Bronchial epithelial cell (primary cell): ENCODE measurements around the gene CSPG5. TPM values are rescaled to one million over a fixed set of nuclear protein-coding genes. Genes with fewer than 3 reads are reported as not detected.
A peak's percentile ranks its signal among the peaks of the same experiment; 100 is the strongest.

Experiments used
- DNase-seq: peaks from one replicate; pipeline ENCODE4 v3.0.0-alpha.2; 2010; ENCODE audit warnings: low read depth
- FAIRE-seq: peaks from 2 replicates; lab custom pipeline; 2011; peaks lifted over from hg19 to GRCh38; lab: Jason Lieb, UNC
- H3K27me3 ChIP-seq: 2 replicates; pipeline ENCODE4 v1.5.1; 2011; ENCODE audit warnings: low read length; ENCODE audit not compliant: control insufficient read depth, insufficient read depth
- H3K36me3 ChIP-seq: 2 replicates; pipeline ENCODE4 v1.5.1; 2011; ENCODE audit warnings: low read length; ENCODE audit not compliant: control insufficient read depth, insufficient read depth
- H3K4me3 ChIP-seq: 2 replicates; pipeline ENCODE4 v1.5.1; 2011; ENCODE audit warnings: mild to moderate bottlenecking, low read depth, low read length, control low read depth
- CTCF ChIP-seq: IDR thresholded peaks from 2 replicates; pipeline ENCODE4 v1.5.1; 2011; ENCODE audit warnings: mild to moderate bottlenecking, moderate library complexity, low read length, control low read depth, inconsistent platforms; ENCODE audit not compliant: insufficient read depth, severe bottlenecking
- total RNA-seq: library from RNA; depleted of rRNA; stranded (reverse); fragments of >200 nt; gene quantifications from 2 replicates; pipeline ENCODE4 v1.2.1, GENCODE V29; 2014

CSPG5 gene
- total RNA-seq, 1 donor from 2014 or later, result 0.26 TPM

DNA sequence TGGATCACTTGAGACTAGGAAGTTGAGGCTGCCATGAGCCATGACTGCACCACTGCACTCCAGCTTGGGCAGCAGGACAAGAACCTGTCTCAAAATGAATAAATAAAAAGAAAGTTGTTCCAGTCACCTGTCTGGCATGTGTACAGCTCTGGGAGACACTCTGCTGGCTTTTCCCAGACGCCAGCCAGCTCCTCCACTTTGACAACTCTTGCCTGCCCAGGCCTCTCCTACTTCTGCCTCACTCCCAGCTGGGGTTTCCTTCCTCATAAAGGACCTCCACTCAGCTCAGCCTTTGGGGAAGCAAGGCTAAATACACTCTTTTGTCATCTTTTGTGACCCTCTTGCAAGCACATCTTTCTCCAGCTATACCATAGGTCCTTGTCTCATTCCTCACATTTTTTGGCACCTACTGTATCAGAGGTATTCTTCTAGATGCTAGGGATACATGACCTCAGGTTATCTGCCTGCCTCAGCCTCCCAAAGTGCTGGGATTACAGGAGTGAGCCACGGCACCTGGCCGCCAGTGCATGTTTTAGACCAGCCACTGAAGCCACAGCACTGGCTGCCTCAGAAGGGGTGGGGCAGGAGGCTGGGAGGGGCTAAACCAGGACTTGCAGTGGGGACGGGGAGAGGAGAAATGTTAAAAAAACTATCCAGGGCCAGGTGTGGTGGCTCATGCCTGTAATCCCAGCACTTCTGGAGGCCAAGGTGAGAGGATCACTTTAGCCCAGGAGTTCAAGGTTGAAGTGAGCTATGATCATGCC is 55.2 kb downstream of the CSPG5 start:
- FAIRE-seq, result no peak

GRCh38 chr3:47522082-47522987 is 56.3 kb downstream of the CSPG5 start:
- no peaks in the 10 kb centered on the region for H3K27me3 ChIP-seq
- peak; percentile 95 for TF ChIP-seq CTCF
- DNase-seq (peak; percentile 74), FAIRE-seq (peak; percentile 88)
- no peak overlapping the region for H3K4me3 ChIP-seq
- no peaks in the 10 kb centered on the region for H3K36me3 ChIP-seq

More for the DNA sequence above, 55.2 kb downstream of the CSPG5 start:
- Histone ChIP-seq H3K27me3 (no peaks in the 10 kb centered on the region), H3K4me3 (no peak overlapping the region), H3K36me3 (no peaks in the 10 kb centered on the region)
- TF ChIP-seq CTCF, result no peak
- peak; percentile 9 for DNase-seq

DNA sequence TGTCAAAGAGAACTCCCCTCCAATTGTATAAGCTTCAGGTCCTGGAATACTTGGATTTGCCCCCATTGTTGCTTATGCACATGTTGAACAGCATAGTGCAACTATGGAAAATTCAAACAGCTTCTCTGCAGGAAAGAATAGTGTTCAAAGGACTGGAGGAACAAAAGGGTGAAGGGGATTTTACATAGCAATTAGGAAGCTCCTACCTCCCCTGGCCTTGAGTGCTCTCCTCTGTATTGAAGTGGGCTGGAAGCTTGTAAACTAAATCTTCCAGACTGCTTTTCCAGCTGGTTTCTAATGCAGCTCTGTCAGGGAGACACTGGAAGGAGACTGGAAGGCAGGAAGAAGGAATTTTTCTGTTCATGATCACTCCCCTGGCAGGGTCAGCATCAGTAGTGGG is 57.9 kb downstream of the CSPG5 start:
- no peak for TF ChIP-seq CTCF
- Histone ChIP-seq H3K27me3 (no peaks in the 10 kb centered on the region), H3K4me3 (no peak overlapping the region), H3K36me3 (no peaks in the 10 kb centered on the region)
- no peak for FAIRE-seq
- no peak for DNase-seq

DNA sequence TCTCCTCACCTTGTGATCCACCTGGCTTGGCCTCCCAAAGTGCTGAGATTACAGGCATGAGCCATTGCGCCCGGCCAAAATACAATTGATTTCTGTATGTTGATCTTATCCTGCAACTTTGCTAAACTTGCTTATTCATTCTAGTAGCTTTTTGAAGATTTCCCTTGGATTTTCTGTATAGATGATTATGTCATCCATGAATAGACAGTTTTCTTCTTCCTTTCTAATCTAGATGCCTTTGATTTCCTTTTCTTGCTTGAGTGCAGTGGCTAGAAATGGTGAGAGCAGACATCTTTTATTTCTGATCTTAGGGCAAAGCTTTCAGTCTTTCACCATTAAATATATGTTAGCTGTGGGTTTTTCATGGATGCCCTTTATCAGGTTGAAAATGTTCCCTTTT is 60.7 kb downstream of the CSPG5 start:
- FAIRE-seq, result no peak
- no peak for TF ChIP-seq CTCF

GRCh38 chr3:47515864-47516319 is 62.8 kb downstream of the CSPG5 start:
- no peak for DNase-seq
- Histone ChIP-seq H3K4me3 (no peak overlapping the region), H3K36me3 (no peaks in the 10 kb centered on the region), H3K27me3 (no peaks in the 10 kb centered on the region)
- no peak for TF ChIP-seq CTCF
- no peak for FAIRE-seq

More for the DNA sequence above, 60.7 kb downstream of the CSPG5 start:
- no peak for DNase-seq
- Histone ChIP-seq H3K4me3 (no peak overlapping the region), H3K36me3 (no peaks in the 10 kb centered on the region), H3K27me3 (no peaks in the 10 kb centered on the region)
